ENCODE results near the gene ARMC6. TPM values are rescaled to one million over a fixed set of nuclear protein-coding genes. Genes with fewer than 3 reads are reported as not detected.

Gene ARMC6
- total RNA-seq, 4 donors from 2014 or later = 18.2 to 26.3 (median 24.5) TPM

DNA sequence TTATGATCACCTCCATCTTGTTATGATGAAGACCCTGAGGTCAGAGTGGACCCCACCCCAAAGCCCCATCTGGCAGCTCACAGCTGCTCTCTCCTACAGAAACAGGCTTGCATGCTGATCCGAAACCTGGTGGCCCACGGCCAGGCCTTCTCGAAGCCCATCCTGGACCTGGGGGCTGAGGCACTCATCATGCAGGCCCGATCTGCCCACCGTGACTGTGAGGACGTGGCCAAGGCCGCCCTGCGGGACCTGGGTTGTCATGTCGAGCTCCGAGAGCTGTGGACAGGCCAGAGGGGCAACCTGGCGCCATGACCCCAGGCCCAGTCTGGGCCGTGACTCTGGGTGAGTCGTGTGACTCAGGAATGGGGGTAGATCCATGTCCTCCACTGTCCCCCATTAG, 23.9 kb downstream of the ARMC6 start:
- DNase-seq = no peak
- peaks cover 0 to 3% (median 0%) of the 10 kb centered on the region in 4 donors for H3K4me1 ChIP-seq
- no peak for TF ChIP-seq POLR2A (IDR thresholded peaks at IDR 0.05)
- TF ChIP-seq, protein P1, sequence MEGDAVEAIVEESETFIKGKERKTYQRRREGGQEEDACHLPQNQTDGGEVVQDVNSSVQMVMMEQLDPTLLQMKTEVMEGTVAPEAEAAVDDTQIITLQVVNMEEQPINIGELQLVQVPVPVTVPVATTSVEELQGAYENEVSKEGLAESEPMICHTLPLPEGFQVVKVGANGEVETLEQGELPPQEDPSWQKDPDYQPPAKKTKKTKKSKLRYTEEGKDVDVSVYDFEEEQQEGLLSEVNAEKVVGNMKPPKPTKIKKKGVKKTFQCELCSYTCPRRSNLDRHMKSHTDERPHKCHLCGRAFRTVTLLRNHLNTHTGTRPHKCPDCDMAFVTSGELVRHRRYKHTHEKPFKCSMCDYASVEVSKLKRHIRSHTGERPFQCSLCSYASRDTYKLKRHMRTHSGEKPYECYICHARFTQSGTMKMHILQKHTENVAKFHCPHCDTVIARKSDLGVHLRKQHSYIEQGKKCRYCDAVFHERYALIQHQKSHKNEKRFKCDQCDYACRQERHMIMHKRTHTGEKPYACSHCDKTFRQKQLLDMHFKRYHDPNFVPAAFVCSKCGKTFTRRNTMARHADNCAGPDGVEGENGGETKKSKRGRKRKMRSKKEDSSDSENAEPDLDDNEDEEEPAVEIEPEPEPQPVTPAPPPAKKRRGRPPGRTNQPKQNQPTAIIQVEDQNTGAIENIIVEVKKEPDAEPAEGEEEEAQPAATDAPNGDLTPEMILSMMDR (IDR thresholded peaks at IDR 0.05) = no peak
- no peaks in the 10 kb centered on the region for H3K9me3 ChIP-seq
- H3K27me3 ChIP-seq = no peaks in the 10 kb centered on the region
- H3K36me3 ChIP-seq = peaks cover 0 to 44% (median 0%) of the 10 kb centered on the region in 3 donors
- H3K4me3 ChIP-seq = no peak overlapping the region
- H3K27ac ChIP-seq = peak overlapping the region in 1 of 4 donors; percentile 14

DNA sequence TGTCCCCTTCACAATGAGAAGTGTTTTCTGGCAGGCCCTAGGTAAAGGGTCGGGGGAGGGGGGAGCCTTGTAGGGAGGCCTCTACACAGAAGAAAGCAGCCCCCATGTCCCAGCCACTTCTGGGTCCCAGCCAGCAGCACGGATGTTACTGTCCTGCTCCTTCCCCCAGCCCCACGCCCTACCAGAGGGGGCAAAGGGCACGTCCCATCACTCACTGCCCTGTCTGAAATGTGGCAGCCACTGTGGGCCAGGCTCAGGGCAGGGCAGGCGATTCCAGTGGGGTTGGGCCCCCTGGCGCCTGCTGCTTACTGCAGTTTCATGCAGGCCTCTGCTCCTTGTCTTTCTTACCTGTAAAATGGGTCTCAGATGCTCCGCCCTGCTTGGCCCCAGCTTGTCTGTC, 24.3 kb downstream of the ARMC6 start:
- Histone ChIP-seq H3K9me3 (no peaks in the 10 kb centered on the region), H3K4me3 (no peak overlapping the region), H3K27ac (peak overlapping the region in 1 of 4 donors; percentile 14), H3K36me3 (peaks cover 0 to 40% (median 0%) of the 10 kb centered on the region in 3 donors), H3K4me1 (peaks cover 0 to 3% (median 0%) of the 10 kb centered on the region in 4 donors), H3K27me3 (no peaks in the 10 kb centered on the region)
- no peak for TF ChIP-seq POLR2A (IDR thresholded peaks at IDR 0.05)
- TF ChIP-seq, protein P1 (IDR thresholded peaks at IDR 0.05) = no peak
- peak in 1 of 3 donors; percentile 67 for DNase-seq

GRCh38 chr19:19059018-19059836, 25.8 kb downstream of the ARMC6 start:
- no peak overlapping the region for H3K27ac ChIP-seq
- peaks cover 0 to 3% (median 2%) of the 10 kb centered on the region in 4 donors for H3K4me1 ChIP-seq
- no peak for DNase-seq

DNA sequence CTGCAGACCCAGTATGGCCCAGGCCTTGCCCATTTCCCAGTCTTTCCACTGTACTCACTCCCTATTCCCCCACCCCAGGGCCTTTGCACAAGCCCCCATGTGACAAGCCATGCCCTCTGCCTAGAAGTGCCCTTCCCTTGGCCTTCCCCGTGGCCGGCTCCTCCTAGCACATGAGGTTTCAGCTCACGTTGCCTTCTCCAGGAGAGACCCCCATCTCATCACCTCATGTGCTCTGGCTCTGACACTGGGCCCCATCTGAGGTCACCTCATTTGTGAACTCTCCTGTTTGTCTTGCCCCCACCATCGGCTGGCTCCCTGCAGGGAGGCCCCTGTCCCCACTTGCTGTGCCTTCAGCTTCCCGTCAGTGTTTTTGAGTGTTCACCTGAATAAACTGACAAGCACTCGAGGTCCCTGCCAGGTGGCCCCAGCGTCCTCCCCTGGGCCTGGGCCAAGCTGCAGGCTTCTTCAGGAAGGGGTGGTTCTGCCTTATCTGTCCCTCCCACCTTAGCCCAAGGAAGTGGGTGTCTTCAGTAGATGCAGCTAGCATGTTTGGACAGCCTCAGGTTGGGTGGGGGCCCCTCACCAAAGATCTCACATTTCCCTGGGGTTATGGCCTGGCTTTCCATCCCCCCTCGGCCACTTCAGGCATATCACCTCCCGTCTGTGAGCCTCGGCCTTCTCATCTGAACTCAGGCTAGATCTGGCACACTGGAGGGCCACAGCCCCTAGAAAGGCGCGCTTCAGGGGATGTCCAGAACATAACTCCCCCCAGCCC, 26.6 kb downstream of the ARMC6 start:
- Histone ChIP-seq H3K4me1 (peaks cover 0 to 9% (median 3%) of the 10 kb centered on the region in 4 donors), H3K9me3 (no peaks in the 10 kb centered on the region), H3K4me3 (no peak overlapping the region), H3K27ac (no peak overlapping the region), H3K27me3 (no peaks in the 10 kb centered on the region), H3K36me3 (peaks cover 0 to 26% (median 0%) of the 10 kb centered on the region in 3 donors)
- TF ChIP-seq, protein P1 (IDR thresholded peaks at IDR 0.05) = no peak
- no peak for DNase-seq

More at GRCh38 chr19:19059018-19059836, 25.8 kb downstream of the ARMC6 start:
- TF ChIP-seq, protein P1 (IDR thresholded peaks at IDR 0.05) = no peak
- no peak for TF ChIP-seq POLR2A (IDR thresholded peaks at IDR 0.05)
- Histone ChIP-seq H3K9me3 (no peaks in the 10 kb centered on the region), H3K4me3 (no peak overlapping the region), H3K36me3 (peaks cover 0 to 34% (median 0%) of the 10 kb centered on the region in 3 donors), H3K27me3 (no peaks in the 10 kb centered on the region)

DNA sequence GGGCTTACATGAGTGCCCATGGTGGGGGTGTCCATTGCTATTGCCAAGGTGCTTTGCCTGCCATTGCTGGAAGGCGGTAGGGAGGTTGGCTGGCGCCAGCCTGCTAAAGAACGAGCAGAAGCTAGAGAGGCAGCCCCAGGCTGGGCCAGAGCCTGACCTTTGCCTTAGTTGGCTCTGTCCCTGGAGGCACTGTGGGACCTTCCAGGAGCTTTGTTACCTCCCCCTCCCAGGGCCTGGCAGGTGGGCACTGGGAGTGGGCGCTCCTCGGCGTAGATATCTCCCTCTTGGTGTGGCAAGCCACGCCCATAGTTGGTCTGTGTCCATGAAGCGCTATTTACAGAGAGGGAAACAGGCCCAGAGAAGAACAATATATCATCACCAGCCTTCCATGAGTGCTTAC, 28.1 kb downstream of the ARMC6 start:
- Histone ChIP-seq H3K9me3 (no peaks in the 10 kb centered on the region), H3K27me3 (no peaks in the 10 kb centered on the region), H3K36me3 (peaks cover 0 to 16% (median 0%) of the 10 kb centered on the region in 3 donors), H3K27ac (no peak overlapping the region), H3K4me1 (peaks cover 0 to 22% (median 3%) of the 10 kb centered on the region in 4 donors), H3K4me3 (no peak overlapping the region)
- DNase-seq = no peak
- TF ChIP-seq, protein P1 (IDR thresholded peaks at IDR 0.05) = no peak
- no peak for TF ChIP-seq POLR2A (IDR thresholded peaks at IDR 0.05)
